CD4-positive, alpha-beta T cell treated with Interleukin-1 beta for 1 hour (primary cell): Measurements from ENCODE around the gene ANKRD6.

Experiments used
- DNase-seq, 2 donors: peaks; one replicate each; pipeline ENCODE4 v3.0.0-alpha.2; 2020 to 2022

Gene ANKRD6

GRCh38 chr6:89662659-89663223 lies 229.8 kb downstream of the ANKRD6 start:
- DNase-seq, result no peak

- no peak for DNase-seq
Measured at GRCh38 chr6:89667872-89668556, 235.1 kb downstream of the ANKRD6 start.

GRCh38 chr6:89669002-89669401 lies 236.1 kb downstream of the ANKRD6 start:
- no peak for DNase-seq

- DNase-seq, result no peak
Measured at GRCh38 chr6:89670935-89671565, 238.1 kb downstream of the ANKRD6 start.

GRCh38 chr6:89675949-89676748 lies 243.2 kb downstream of the ANKRD6 start:
- DNase-seq, result no peak

- no peak for DNase-seq
Measured at GRCh38 chr6:89678531-89678930, 245.6 kb downstream of the ANKRD6 start.

GRCh38 chr6:89679215-89680120 lies 246.5 kb downstream of the ANKRD6 start:
- no peak for DNase-seq

- no peak for DNase-seq
Measured at GRCh38 chr6:89680150-89680549, 247.2 kb downstream of the ANKRD6 start.

GRCh38 chr6:89680551-89680950 lies 247.6 kb downstream of the ANKRD6 start:
- DNase-seq, result no peak

- no peak for DNase-seq
Measured at GRCh38 chr6:89681983-89682564, 249.1 kb downstream of the ANKRD6 start.

GRCh38 chr6:89682991-89683390 lies 250.0 kb downstream of the ANKRD6 start:
- DNase-seq, result no peak
